GM23248 (cell line): ENCODE measurements around the gene LINC00237.

Source experiments
- EZH2 ChIP-seq: fragments of 200-600 bp; sonication (generic); IDR thresholded peaks from 2 replicates; pipeline ENCODE4 v1.6.1; 2018; ENCODE audit warnings: antibody characterized with exemption, mild to moderate bottlenecking; ENCODE audit not compliant: insufficient read depth, poor library complexity, severe bottlenecking
- EZH2phosphoT487 ChIP-seq: fragments of 200-600 bp; sonication (generic); IDR thresholded peaks from 2 replicates; pipeline ENCODE4 v1.6.1; 2018; ENCODE audit warnings: antibody characterized with exemption, moderate library complexity, mild to moderate bottlenecking, low read depth; ENCODE audit not compliant: insufficient read depth

DNA sequence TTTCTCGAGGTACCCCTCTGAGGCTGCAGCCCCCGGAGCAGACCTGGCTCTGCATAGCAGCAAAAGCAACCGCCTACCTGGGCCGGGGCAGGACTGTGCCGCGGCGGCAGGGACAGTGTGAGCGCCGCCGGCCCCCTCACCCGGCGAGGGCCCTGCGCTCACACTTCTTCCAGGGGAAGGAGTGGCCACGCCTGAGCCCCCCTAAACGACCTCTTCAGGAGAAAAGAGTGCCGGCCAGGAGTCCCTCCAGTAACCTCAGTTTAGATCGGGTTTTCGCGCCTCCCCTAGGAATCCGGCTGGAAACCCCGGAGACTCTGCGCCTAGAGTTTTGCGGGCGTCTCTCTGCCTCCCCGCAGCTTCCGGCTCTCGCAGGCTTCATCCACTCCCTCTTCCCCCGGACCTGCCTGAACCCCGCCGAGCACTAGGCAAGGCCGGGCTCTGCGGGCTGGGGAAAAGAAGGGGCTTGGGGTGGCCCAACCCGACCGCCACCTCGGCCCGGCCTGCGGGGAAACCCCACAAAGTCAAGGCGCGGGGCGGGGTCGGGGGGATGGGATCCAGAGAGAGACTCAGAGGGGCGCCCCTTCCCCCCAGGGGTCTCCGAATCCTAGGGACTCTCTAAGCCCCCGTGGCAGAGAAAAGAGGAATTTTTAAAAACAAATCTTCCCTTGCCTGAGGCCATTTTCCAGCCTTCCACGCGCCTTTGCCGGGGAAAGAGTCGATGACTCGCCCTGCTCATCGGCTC, 558 bp downstream of the LINC00237 start:
- TF ChIP-seq EZH2 (peak; percentile 42), EZH2phosphoT487 (no peak)
